K562 (cell line): ENCODE results near the gene UBE2E2. TPM values are rescaled to one million over a fixed set of nuclear protein-coding genes. Genes with fewer than 3 reads are reported as not detected.

Experiments used
- ATAC-seq: fragments of 200-7000 bp; cut with Tn5 transposase; 3 replicates; pipeline ENCODE4 v1.9.1; 2020; ENCODE audit warnings: moderate library complexity
- BruUV-seq: library from RNA; stranded (reverse); fragments of 400-500 nt; replicated peaks from 2 replicates; lab custom pipeline; 2021; lab: Mats Ljungman, UMichigan
- CTCF ChIA-PET: fragments of 300-600 bp; formaldehyde crosslinking; extraction: SDS; loops from one replicate; lab custom pipeline; 2021; ENCODE audit warnings: low intra/inter-chr PET ratio; lab: Yijun Ruan, JAX
- POLR2A ChIA-PET: fragments of 300-600, 350-650 bp; sonication (Branson Sonifier 250); formaldehyde crosslinking; extraction: SDS; loops from one replicate; lab custom pipeline; 2021; ENCODE audit warnings: antibody characterized with exemption, inconsistent platforms; lab: Yijun Ruan, JAX
- DNase-seq, 4 experiments: peaks; one replicate each; pipeline versions ENCODE4 v3.0.0 to v3.0.0-alpha.2; 2011 to 2018; ENCODE audit warnings: low spot score in 3 of 4, mixed read lengths in 3 of 4; ENCODE audit errors: extremely low read depth in 1 of 4
- FAIRE-seq: peaks from 2 replicates; lab custom pipeline; 2011; peaks lifted over from hg19 to GRCh38; lab: Jason Lieb, UNC
- H2AFZ ChIP-seq: 2 replicates; pipeline ENCODE4 v1.6.0; 2011; ENCODE audit warnings: low read depth, low read length, control low read depth, inconsistent platforms
- H3K27ac ChIP-seq: fragments of 200-600 bp; 3 replicates; pipeline ENCODE4 v1.8.0; 2011; ENCODE audit warnings: low read depth, mild to moderate bottlenecking, control low read depth, inconsistent platforms, low read length, moderate library complexity, mixed read lengths; ENCODE audit errors: extremely low read depth
- H3K27me3 ChIP-seq, 2 experiments: fragments of 300-600 bp in 1 of 2; 2 replicates in 1 of 2; 3 replicates in 1 of 2; pipeline versions ENCODE4 v1.6.0 to v1.8.0; 2011; ENCODE audit warnings: inconsistent platforms in 2 of 2, low read length in 2 of 2, mild to moderate bottlenecking in 1 of 2, mixed read lengths in 1 of 2, moderate library complexity in 1 of 2; ENCODE audit not compliant: control insufficient read depth in 2 of 2, insufficient read depth in 2 of 2
- H3K36me3 ChIP-seq: fragments of 300-600 bp; 3 replicates; pipeline ENCODE4 v1.8.0; 2011; ENCODE audit warnings: mild to moderate bottlenecking, low read length, inconsistent platforms; ENCODE audit not compliant: control insufficient read depth, insufficient read depth
- H3K4me1 ChIP-seq, 2 experiments: fragments of 200-600 bp in 1 of 2; replicated peaks in 1 of 2; 2 replicates in 1 of 2; 3 replicates in 1 of 2; pipeline versions ENCODE4 v1.5.1 to v1.8.0; 2011; ENCODE audit warnings: inconsistent platforms in 2 of 2, low read length in 2 of 2, mild to moderate bottlenecking in 1 of 2, mixed read lengths in 1 of 2, moderate library complexity in 1 of 2; ENCODE audit not compliant: control insufficient read depth in 2 of 2, insufficient read depth in 2 of 2
- H3K4me2 ChIP-seq: 2 replicates; pipeline ENCODE4 v1.6.1; 2011; ENCODE audit warnings: low read length, control low read depth, inconsistent platforms, mixed read lengths; ENCODE audit not compliant: insufficient read depth
- H3K4me3 ChIP-seq: fragments of 200-600 bp; sonication (generic), shearing (Covaris generic); 2 replicates; pipeline ENCODE4 v1.5.1; 2016; ENCODE audit warnings: control low read depth, inconsistent platforms
- H3K79me2 ChIP-seq: fragments of 200-600 bp; 3 replicates; pipeline ENCODE4 v1.8.0; 2011; ENCODE audit warnings: low read length, inconsistent platforms; ENCODE audit not compliant: control insufficient read depth, insufficient read depth
- H3K9ac ChIP-seq, 2 experiments: 2 replicates each; pipeline versions ENCODE4 v1.6.0 to v1.6.1; 2011; ENCODE audit warnings: low read depth in 2 of 2, low read length in 2 of 2, control low read depth in 1 of 2, inconsistent platforms in 1 of 2, mild to moderate bottlenecking in 1 of 2, mixed read lengths in 1 of 2; ENCODE audit not compliant: insufficient read depth in 1 of 2
- H3K9me1 ChIP-seq: one replicate; pipeline ENCODE4 v1.6.0; 2011; ENCODE audit warnings: inconsistent platforms, mild to moderate bottlenecking, low read length, moderate library complexity; ENCODE audit not compliant: control insufficient read depth, insufficient read depth
- H3K9me3 ChIP-seq: replicated peaks from 2 replicates; pipeline ENCODE4 v1.5.1; 2011; ENCODE audit warnings: low read depth, low read length, inconsistent platforms; ENCODE audit not compliant: control insufficient read depth, insufficient read depth
- H4K20me1 ChIP-seq: replicated peaks from 2 replicates; pipeline ENCODE4 v1.6.1; 2011; ENCODE audit warnings: low read length, inconsistent platforms, mixed read lengths; ENCODE audit not compliant: control insufficient read depth, insufficient read depth
- GTF2E2 ChIP-seq: fragments of 200-800 bp; sonication (Bioruptor generic); IDR thresholded peaks from 2 replicates; pipeline ENCODE4 v1.6.1; 2016; ENCODE audit warnings: missing genetic modification characterization, missing compliant biosample characterization
- NCOA4 ChIP-seq: fragments of 450-650 bp; IDR thresholded peaks from 2 replicates; pipeline ENCODE4 v1.6.1; 2018; ENCODE audit warnings: mild to moderate bottlenecking; ENCODE audit not compliant: partially characterized antibody
- NCOA6 ChIP-seq: fragments of 450-650 bp; IDR thresholded peaks from 2 replicates; pipeline ENCODE4 v1.6.1; 2017; ENCODE audit warnings: mild to moderate bottlenecking
- NFXL1 ChIP-seq: fragments of 450-650 bp; formaldehyde crosslinking; IDR thresholded peaks from 2 replicates; pipeline ENCODE4 v1.4.0; 2021; ENCODE audit warnings: mild to moderate bottlenecking
- RBM25 ChIP-seq: fragments of 200-400 bp; formaldehyde crosslinking; IDR thresholded peaks from 2 replicates; pipeline ENCODE4 v1.6.1; 2018; ENCODE audit warnings: low read length, low read depth, moderate library complexity; ENCODE audit not compliant: severe bottlenecking
- RFX5 ChIP-seq: IDR thresholded peaks from 2 replicates; pipeline ENCODE4 v1.6.1; 2011; ENCODE audit warnings: low read depth, mild to moderate bottlenecking, improper control_type of control experiment, low read length
- RHOXF2B ChIP-seq: fragments of 250-450 bp; sonication (Bioruptor Pico); conservative IDR thresholded peaks from 2 replicates; pipeline ENCODE4 v1.5.1; 2021
- TRIM28 ChIP-seq: fragments of 450-650 bp; IDR thresholded peaks from 2 replicates; pipeline ENCODE4 v1.6.1; 2017
- ZFP1 ChIP-seq: fragments of 450-650 bp; formaldehyde crosslinking; IDR thresholded peaks from 2 replicates; pipeline ENCODE4 v1.4.0; 2020; ENCODE audit warnings: mild to moderate bottlenecking, mixed read lengths
- ZNF3 ChIP-seq: fragments of 250-450 bp; sonication (Bioruptor Pico); IDR thresholded peaks from 2 replicates; pipeline ENCODE4 v1.5.0; 2021; ENCODE audit warnings: mild to moderate bottlenecking, moderate library complexity
- ZNF316 ChIP-seq: fragments of 450-650 bp; IDR thresholded peaks from 2 replicates; pipeline ENCODE4 v1.6.1; 2016
- ZNF586 ChIP-seq: fragments of 450-650 bp; formaldehyde crosslinking; conservative IDR thresholded peaks from 2 replicates; pipeline ENCODE4 v1.4.0; 2020; ENCODE audit warnings: mild to moderate bottlenecking, moderate library complexity
- in situ Hi-C: fragments of 300-500 bp; cut with MboI; formaldehyde crosslinking; loops from 4 replicates; pipeline ENCODE4 v1.15.0; 2018; ENCODE audit warnings: inconsistent platforms, mixed read lengths
- intact Hi-C: fragments of 100-400 bp; cut with micrococcal nuclease; formaldehyde crosslinking; loops from 2 replicates; pipeline ENCODE4 v1.14.2; 2022
- polyA plus RNA-seq, 8 experiments: library from polyadenylated mRNA; depleted of rRNA in 4 of 8; stranded (reverse) in 5 of 8; unstranded in 3 of 8; fragments of >200 nt; fragmentation: Nextera tagmentation in 2 of 8; fragmentation: Illumina TruSeq in 1 of 8; extraction: Ambion mirVana in 2 of 8; extraction: Trizol in 1 of 8; gene quantifications; 2 replicates each; pipeline versions ENCODE4 v1.2.1 to v1.2.3, GENCODE V29; 2011 to 2014; ENCODE audit warnings: inconsistent platforms in 1 of 8, missing spikeins in 1 of 8
- total RNA-seq, 7 experiments: library from RNA; depleted of rRNA in 6 of 7; stranded (reverse); fragments of >200 nt in 6 of 7; fragmentation: Illumina TruSeq in 2 of 7; extraction: Trizol in 2 of 7; gene quantifications; 2 replicates each; pipeline versions ENCODE4 v1.2.1 to v1.2.3, GENCODE V29; 2011 to 2021; ENCODE audit warnings: low replicate concordance in 1 of 7
- TF ChIP-seq, protein P1 (sequence below), 2 experiments: fragments of 200-800 bp in 1 of 2; sonication (Bioruptor generic) in 1 of 2; sonication (generic) in 1 of 2; formaldehyde crosslinking in 1 of 2; IDR thresholded peaks in 1 of 2; conservative IDR thresholded peaks in 1 of 2; 2 replicates each; pipeline versions ENCODE4 v1.5.0 to v1.6.1; 2016 to 2020; ENCODE audit warnings: missing compliant biosample characterization in 1 of 2, missing genetic modification characterization in 1 of 2, missing genetic modification reagents in 1 of 2
- TF ChIP-seq, protein P2 (sequence below): fragments of 250-450 bp; sonication (Bioruptor Pico); IDR thresholded peaks from 2 replicates; pipeline ENCODE4 v1.5.0; 2021
- TF ChIP-seq, protein P3 (sequence below): fragments of 450-650 bp; formaldehyde crosslinking; IDR thresholded peaks from 2 replicates; pipeline ENCODE4 v1.4.0; 2020; ENCODE audit warnings: mild to moderate bottlenecking, moderate library complexity
- TF ChIP-seq, protein P4 (sequence below): fragments of 250-450 bp; sonication (Bioruptor Pico); IDR thresholded peaks from 2 replicates; pipeline ENCODE4 v1.8.0; 2021; ENCODE audit warnings: borderline replicate concordance, mild to moderate bottlenecking, moderate library complexity; ENCODE audit not compliant: poor library complexity, severe bottlenecking

UBE2E2 gene
- total and polyA plus RNA-seq, 9 of the 15 experiments (the other 6 are each of a cell fraction or from before 2014, with no cell fraction given), result 0.22 to 5.1 (median 1.9) TPM

DNA sequence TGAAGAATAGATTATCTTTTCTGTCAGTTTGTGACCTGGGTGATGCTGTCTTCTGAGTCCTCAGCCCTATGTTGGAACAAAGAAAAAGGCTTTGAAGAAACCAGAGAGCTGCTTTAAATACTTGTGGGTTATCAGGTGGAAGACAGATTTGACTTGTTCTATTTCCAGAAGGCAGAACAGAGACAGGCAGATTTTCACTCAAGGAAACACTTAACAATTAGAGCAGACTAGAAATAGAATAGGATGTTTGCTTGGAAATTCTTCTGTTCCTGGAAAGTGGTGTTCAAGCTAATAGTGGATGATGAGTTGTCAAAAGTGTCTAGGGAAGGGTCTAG is 219.4 kb downstream of the UBE2E2 start:
- Histone ChIP-seq H2AFZ (no peak overlapping the region), H3K4me1 (no peaks in the 10 kb centered on the region), H3K79me2 (no peaks in the 10 kb centered on the region), H3K4me3 (no peak overlapping the region), H3K36me3 (no peaks in the 10 kb centered on the region), H3K9me3 (0 out of 2 replicates have a peak, but pooled peaks cover 3% of the 10 kb centered on the region), H3K27ac (no peak overlapping the region), H3K9me1 (no peaks in the 10 kb centered on the region), H3K27me3 (no peaks in the 10 kb centered on the region), H3K9ac (no peak overlapping the region), H4K20me1 (no peaks in the 10 kb centered on the region), H3K4me2 (no peak overlapping the region)
- no TSS peak for BruUV-seq
- TF ChIP-seq RHOXF2B (no peak), RFX5 (no peak), GTF2E2 (tag) (no peak), NCOA4 (no peak), ZNF3 (CRISPR knock-in tag) (no peak), ZFP1 (CRISPR knock-in tag) (no peak), ZNF316 (no peak), RBM25 (no peak), NFXL1 (no peak), TRIM28 (no peak), ZNF586 (no peak), NCOA6 (no peak)
- TF ChIP-seq, protein P1, sequence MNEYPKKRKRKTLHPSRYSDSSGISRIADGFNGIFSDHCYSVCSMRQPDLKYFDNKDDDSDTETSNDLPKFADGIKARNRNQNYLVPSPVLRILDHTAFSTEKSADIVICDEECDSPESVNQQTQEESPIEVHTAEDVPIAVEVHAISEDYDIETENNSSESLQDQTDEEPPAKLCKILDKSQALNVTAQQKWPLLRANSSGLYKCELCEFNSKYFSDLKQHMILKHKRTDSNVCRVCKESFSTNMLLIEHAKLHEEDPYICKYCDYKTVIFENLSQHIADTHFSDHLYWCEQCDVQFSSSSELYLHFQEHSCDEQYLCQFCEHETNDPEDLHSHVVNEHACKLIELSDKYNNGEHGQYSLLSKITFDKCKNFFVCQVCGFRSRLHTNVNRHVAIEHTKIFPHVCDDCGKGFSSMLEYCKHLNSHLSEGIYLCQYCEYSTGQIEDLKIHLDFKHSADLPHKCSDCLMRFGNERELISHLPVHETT (CRISPR knock-in tag; conservative IDR thresholded peaks at IDR 0.05 in 1 of 2, IDR thresholded peaks at IDR 0.05 in 1 of 2), result no peak
- TF ChIP-seq, protein P2, sequence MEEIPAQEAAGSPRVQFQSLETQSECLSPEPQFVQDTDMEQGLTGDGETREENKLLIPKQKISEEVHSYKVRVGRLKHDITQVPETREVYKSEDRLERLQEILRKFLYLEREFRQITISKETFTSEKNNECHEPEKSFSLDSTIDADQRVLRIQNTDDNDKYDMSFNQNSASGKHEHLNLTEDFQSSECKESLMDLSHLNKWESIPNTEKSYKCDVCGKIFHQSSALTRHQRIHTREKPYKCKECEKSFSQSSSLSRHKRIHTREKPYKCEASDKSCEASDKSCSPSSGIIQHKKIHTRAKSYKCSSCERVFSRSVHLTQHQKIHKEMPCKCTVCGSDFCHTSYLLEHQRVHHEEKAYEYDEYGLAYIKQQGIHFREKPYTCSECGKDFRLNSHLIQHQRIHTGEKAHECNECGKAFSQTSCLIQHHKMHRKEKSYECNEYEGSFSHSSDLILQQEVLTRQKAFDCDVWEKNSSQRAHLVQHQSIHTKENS (CRISPR knock-in tag), result no peak
- TF ChIP-seq, protein P3, sequence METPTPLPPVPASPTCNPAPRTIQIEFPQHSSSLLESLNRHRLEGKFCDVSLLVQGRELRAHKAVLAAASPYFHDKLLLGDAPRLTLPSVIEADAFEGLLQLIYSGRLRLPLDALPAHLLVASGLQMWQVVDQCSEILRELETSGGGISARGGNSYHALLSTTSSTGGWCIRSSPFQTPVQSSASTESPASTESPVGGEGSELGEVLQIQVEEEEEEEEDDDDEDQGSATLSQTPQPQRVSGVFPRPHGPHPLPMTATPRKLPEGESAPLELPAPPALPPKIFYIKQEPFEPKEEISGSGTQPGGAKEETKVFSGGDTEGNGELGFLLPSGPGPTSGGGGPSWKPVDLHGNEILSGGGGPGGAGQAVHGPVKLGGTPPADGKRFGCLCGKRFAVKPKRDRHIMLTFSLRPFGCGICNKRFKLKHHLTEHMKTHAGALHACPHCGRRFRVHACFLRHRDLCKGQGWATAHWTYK (CRISPR knock-in tag), result no peak
- TF ChIP-seq, protein P4, sequence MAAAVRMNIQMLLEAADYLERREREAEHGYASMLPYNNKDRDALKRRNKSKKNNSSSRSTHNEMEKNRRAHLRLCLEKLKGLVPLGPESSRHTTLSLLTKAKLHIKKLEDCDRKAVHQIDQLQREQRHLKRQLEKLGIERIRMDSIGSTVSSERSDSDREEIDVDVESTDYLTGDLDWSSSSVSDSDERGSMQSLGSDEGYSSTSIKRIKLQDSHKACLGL (CRISPR knock-in tag), result no peak
- ATAC-seq (no peak), FAIRE-seq (no peak), DNase-seq (no peak)
- CTCF ChIA-PET, result no interaction called here
- intact Hi-C loops (no loop called here), in situ Hi-C loops (no loop called here)
- POLR2A ChIA-PET, result no interaction called here
